ENCODE results near the gene PLEKHG5.

DNA sequence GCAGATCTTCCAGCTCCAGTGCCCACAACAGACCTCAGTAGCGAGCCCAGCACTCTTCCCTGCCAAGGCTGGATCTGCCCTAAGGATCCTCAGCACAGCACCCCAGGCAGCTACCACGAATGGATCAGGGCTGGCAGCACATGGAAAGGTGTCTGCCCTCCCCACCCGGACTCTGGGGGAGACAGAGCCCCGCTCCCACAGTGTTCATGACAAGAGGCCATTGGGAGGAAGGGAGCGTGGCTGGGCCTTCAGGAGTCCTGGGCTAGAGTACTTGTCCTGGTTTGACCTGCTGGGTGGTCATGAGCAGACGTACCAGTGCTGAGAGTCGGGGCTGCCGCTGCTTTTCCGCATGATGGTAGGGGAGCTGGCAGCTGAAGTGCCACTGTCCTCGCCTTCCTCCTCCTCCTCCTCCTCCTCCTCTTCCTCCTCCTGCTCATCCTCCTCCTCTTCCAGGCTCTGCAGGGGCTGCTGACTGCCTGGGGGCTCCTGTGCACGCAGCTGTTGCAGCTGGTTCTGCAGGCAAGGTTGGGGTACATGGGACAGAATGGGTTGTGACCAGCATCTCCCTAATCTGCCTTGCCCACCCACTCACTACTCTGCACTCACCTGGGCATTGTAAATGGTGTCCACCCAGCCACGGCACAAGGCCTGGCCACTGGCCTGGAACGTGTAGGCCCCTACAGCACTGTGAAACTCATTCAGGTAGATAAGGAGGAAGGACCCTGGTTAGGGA, 22.6 kb downstream of the PLEKHG5 start:
- TF ChIP-seq, protein P1, sequence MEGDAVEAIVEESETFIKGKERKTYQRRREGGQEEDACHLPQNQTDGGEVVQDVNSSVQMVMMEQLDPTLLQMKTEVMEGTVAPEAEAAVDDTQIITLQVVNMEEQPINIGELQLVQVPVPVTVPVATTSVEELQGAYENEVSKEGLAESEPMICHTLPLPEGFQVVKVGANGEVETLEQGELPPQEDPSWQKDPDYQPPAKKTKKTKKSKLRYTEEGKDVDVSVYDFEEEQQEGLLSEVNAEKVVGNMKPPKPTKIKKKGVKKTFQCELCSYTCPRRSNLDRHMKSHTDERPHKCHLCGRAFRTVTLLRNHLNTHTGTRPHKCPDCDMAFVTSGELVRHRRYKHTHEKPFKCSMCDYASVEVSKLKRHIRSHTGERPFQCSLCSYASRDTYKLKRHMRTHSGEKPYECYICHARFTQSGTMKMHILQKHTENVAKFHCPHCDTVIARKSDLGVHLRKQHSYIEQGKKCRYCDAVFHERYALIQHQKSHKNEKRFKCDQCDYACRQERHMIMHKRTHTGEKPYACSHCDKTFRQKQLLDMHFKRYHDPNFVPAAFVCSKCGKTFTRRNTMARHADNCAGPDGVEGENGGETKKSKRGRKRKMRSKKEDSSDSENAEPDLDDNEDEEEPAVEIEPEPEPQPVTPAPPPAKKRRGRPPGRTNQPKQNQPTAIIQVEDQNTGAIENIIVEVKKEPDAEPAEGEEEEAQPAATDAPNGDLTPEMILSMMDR (conservative IDR thresholded peaks at IDR 0.05; ENCODE audit: low read depth, low read length): no peak
- TF ChIP-seq EZH2 (IDR thresholded peaks at IDR 0.05; ENCODE audit: borderline replicate concordance, low read depth, low read length, poor library complexity, severe bottlenecking): no peak
